HG03442 (cell line): ENCODE data around the gene RTTN.

ENCODE experiments used
- ATAC-seq: cut with Tn5 transposase; IDR thresholded peaks from one replicate; pipeline ENCODE4 v1.9.1; 2021; ENCODE audit warnings: mild to moderate bottlenecking, moderate library complexity; ENCODE audit not compliant: unreplicated experiment

Gene RTTN

DNA sequence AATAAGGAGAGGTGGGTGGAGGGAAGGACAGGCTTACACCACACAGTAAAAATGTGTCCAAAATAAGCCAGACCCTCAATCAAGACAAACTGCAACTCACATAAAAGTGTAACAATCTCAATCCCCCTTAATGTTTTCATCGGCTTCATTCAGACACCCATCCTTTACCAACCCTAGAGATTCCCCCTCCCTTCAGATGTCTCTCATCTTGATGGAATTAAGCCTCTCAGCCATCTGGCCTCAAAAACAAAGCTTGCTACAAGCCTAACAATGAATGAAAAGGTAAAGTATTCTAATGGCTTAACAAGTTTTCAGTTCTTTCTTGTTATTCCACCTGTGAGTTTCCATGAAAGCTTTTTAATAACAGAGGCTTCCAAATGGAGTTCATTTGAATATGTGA, 5.2 kb downstream of the RTTN start:
- no peak for ATAC-seq

DNA sequence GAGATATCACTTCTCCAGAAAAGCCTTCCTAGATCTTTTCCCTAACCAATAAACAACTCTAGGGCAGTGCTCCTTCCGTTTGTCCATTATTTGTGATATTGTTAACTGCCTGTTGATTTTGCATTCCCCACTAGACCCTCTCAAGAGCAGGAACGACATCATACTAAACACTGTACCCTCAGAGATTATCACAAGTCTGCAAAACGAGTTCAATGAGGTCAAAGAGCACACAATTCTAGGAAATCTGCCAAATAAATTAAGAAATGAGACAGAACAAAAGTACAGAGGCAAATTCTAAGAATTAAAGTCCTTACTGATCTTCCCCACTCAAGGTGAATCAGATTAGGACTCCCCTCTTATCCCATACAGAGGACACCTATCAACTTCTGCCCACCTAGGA, 7.6 kb downstream of the RTTN start:
- ATAC-seq = no peak

DNA sequence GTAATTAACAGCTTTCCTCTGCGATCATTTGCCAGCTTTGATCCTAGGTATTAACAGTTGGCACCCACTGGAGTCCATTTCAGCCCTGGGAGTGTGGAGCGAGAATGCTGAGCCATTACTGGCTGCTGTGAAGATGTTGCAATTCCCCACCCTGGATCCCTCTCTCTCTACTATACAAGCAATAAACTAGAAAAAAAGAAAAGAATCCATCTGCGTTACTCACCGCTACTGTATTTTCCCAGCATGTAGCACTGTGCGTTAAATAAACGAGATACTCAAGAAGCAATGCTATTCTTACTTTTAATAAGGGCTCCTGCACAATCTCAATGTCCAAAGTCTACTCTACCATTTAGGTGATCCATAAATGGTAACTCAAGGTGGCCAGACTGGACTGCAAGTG, 8.5 kb downstream of the RTTN start:
- no peak for ATAC-seq

GRCh38 chr18:70195852-70196434, 9.5 kb downstream of the RTTN start:
- no peak for ATAC-seq

DNA sequence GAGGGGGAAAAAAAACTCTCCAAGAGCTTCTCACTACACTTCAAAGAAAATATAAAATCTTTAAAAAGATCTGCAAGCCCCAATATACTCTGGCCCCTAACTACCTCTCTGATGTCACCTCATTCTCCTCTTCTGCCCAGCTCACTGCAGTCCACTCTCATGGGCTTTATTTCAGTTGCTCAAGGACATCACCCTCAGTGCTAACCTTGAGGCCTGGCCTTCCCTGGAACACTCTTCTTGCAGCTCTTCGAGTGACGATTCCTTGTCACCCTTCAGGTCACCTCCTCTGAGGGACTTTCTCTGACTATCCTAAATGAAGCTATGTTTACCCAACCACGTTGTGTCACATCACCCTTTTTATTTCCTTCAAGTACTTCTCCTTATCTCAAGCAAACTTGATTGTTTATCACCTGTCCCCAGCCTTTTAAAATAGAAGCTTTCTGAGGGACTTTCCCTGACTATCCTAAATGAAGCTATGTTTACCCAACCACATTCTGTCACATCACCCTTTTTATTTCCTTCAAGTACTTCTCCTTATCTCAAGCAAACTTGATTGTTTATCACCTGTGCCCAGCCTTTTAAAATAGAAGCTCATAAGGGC, 10.4 kb downstream of the RTTN start:
- peak; percentile 43 for ATAC-seq

DNA sequence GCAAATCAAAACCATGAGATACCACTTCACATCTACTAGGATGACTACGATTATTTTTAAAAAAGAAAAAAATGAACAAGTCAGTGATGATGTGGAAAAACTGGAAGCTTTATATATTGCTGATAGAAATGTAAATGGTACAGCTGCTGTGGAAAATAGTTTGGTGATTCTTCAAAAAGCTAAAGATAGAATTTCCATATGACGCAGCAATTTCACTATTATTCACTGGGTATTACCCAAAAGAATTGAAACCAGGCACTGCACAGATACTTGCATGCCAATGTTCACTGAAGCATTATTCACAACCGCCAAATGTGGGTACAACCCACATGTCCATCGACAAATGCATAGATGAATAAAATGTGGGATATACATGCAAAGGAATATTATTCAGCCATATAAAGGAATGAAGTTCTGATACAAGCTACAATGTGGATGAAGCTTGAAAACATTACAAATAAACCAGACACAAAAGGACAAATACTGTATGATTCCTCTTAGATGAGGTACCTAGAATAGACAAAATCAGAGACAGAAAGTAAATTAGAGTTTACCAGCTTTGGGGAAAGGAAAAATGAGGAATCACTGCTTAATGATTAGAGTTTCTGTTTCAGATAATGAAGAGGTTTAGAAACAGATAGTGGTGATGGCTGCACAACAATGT, 11.1 kb downstream of the RTTN start:
- ATAC-seq = peak; percentile 88

GRCh38 chr18:70190529-70190928, 15.0 kb downstream of the RTTN start:
- no peak for ATAC-seq

GRCh38 chr18:70188113-70188512, 17.4 kb downstream of the RTTN start:
- no peak for ATAC-seq

DNA sequence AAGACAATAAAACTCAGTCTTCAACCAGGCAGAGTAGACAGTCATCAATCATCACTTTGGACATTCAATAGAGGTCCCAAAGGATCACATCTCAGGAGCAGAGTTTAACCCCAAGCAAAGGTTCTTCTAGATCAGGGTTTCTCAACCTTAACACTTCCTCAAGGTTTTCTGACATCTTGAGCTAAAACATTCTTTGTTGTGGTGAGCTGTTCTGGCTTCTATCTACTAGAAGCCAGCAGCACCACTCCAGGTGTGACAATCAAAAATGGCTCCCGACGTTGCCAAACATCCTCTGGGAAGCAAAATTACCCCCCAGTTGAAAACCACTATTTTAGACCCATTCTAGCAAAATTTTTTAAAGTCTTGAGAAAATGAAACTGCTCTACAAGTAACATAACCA, 22.0 kb downstream of the RTTN start:
- no peak for ATAC-seq

GRCh38 chr18:70182548-70182947, 22.9 kb downstream of the RTTN start:
- no peak for ATAC-seq

GRCh38 chr18:70181725-70182124, 23.8 kb downstream of the RTTN start:
- no peak for ATAC-seq

DNA sequence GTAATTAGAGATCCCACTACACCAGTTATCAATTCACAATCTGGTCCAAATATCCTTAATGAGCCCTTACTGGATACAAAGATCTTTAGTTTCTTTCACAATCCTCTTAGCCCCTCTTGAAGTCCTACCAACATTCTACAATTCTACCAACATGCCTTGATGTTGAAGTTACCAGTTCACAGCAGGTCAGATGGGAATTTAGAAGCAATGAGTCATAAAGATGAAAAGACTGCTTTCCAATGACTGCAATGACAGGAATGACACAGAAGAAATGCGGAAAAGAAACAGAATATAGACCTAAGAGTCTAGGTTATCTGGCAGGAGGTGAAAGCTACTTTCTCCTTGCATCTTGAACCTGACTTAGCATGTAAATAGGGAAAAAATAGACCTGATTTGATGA, 24.5 kb downstream of the RTTN start:
- ATAC-seq = no peak

GRCh38 chr18:70176537-70176936, 28.9 kb downstream of the RTTN start:
- ATAC-seq = no peak

DNA sequence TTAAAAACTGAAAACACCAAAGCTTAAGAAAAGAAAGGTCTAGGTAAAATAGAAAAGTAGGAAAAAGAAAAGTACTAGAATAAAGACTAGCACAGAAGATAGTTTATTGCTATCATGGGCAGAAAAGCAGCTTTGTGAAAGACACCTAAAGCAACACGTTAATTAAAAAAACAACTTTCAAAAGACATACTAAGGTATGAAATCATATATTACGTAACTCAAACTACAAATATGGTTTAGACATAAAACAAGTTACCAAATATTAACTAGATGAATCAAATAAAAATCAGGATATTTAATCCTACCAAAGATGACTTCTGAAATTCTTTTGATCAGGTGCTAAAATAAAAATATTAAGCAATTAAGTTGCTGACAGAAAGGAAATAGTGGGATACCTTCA, 30.3 kb downstream of the RTTN start:
- ATAC-seq = no peak

DNA sequence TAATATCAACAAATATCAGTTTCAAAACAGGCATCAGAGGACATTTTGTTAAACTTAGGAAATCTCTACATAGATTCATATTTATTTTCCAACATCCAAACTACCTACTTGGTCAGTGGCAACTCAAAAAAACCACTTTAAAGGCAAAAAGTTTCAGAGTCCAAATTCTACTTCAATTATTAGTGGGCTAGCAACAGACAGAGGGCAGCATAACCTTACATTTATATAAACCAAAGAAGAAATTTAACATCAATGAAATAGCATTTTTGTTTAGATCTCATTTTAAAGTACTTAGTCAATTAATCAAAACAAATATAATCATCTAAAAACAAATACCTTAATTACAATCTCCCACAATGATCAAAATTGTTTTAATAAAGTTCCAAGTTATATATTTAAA, 33.3 kb downstream of the RTTN start:
- no peak for ATAC-seq

- ATAC-seq = no peak
Measured at GRCh38 chr18:70169747-70170146, 35.7 kb downstream of the RTTN start.

DNA sequence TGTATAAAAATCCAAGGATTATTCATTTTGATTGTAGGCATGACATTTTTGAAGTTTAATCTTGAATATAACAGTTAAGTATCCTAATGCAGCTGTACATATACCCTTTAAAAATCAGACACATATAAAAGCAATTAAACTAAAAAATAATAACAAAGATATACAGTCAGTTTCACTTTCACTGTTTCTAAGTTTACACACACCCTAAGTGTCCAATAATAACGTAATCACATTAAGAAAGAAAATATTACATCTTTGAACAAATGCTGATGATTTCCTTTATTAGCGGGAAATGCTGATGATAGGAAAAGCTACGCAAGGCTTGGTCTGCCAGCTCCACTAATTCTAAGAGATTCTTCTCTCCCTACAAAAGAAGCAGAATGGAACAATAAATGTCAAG, 38.8 kb downstream of the RTTN start:
- ATAC-seq = no peak

DNA sequence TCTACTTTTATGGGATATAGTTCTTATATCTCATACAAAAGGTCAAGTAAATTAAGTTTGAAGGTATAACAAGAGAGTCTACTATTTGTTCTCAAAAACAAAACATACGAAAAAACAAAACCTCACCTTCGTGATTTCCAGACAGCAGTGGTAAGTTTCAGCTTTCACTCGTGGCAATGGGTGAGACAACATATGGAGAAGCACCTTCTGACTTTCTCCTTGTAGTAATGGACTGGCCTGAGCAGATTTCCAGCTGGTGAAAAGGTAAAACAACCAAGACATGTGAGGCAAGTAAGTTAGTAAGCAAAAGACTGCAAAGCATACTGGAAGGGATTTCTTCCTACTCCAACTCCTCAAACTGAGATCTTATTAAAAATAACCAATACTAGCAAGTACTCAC, 39.6 kb downstream of the RTTN start:
- no peak for ATAC-seq

DNA sequence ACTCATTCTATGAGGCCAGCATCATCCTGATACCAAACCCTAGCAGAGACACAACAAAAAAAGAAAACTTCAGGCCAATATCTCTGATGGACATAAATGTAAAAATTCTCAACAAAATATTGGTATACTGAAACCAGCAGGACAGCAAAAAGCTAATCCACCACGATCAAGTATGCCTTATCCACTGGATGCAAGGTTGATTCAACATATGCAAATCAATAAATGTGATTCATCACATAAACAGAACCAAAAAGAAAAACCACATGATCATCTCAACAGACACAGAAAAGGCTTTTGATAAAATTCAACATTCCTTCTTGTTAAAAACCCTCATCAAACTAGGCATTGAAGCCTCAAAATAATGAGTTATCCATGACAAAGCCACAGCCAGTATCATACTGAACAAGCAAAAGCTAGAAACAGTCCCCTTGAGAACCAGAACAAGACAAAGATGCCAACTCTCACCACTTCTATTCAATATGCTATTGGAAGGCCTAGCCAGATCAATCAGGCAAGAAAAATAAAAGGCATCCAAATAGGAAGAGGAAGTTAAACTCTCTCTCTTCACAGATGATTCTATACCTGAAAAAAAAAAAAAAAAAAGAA, 45.3 kb downstream of the RTTN start:
- ATAC-seq = no peak

DNA sequence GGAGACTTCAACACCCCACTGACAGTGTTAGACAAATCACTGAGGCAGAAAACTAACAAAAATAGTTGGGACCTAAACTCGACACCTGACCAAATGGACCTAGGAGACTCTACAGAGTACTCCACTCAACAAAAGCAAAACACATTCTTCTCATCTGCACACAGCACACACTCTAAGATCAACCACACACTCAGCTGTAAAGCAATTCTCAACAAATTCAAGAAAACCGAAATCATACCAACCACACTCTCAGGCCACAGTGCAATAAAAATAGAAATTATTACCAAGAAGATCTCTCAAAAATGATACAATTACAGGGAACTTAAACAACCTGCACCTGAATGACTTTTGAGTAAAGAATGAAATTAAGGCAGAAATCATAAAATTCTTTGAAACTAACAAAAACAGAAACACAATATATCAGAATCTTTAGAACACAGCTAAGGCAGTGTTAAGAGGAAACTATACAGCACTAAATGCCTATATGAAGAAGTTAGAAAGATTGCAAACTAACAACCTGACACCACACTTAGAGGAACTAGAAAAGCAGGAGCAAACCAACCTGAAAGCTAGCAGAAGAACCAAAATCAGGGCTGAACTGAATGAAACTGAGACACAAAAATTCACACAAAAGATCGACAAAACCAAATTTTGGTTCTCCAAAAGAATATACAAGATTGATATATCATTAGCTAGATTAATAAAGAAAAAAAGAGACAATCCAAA, 46.3 kb downstream of the RTTN start:
- ATAC-seq = peak; percentile 90

- no peak for ATAC-seq
Measured at GRCh38 chr18:70156886-70157285, 48.6 kb downstream of the RTTN start.
